ENCODE results near the gene CACNG4. TPM values are rescaled to one million over a fixed set of nuclear protein-coding genes. Genes with fewer than 3 reads are reported as not detected.

CACNG4 gene
- total RNA-seq, 2 experiments from 2014 or later = not detected

- intact Hi-C loops (cut with micrococcal nuclease; ENCODE audit: unreplicated experiment) = no loop called here
- Histone ChIP-seq H3K4me3 (ENCODE audit: low read depth, low read length, poor library complexity, severe bottlenecking) (no peak overlapping the region), H3K9me2 (ENCODE audit: insufficient read depth, low read length) (no peaks in the 10 kb centered on the region), H3K4me2 (ENCODE audit: low read length) (no peak overlapping the region), H3K27ac (ENCODE audit: low read depth, low read length, poor library complexity, severe bottlenecking) (no peak overlapping the region), H3K9me3 (ENCODE audit: low read length) (no peaks in the 10 kb centered on the region), H4K20me1 (ENCODE audit: insufficient read depth, low read length) (no peaks in the 10 kb centered on the region), H3K36me3 (ENCODE audit: insufficient read depth, low read length) (no peaks in the 10 kb centered on the region), H2AFZ (ENCODE audit: low read length) (no peak overlapping the region), H3K4me1 (ENCODE audit: insufficient read depth, low read length, poor library complexity, severe bottlenecking) (no peaks in the 10 kb centered on the region), H3K79me2 (ENCODE audit: insufficient read depth, low read depth, low read length) (no peaks in the 10 kb centered on the region)
- ChIA-PET POLR2A (interaction anchor here (0.6 kb wide), 1 partner anchor 774 kb away, joined by 5 read pairs; no protein-coding TSS in a partner anchor), CTCF (ENCODE audit: unreplicated experiment) (no interaction called here)
- no peak for TF ChIP-seq CTCF (conservative IDR thresholded peaks at IDR 0.05; ENCODE audit: low read length)
- no peak for TF ChIP-seq EZH2phosphoT487 (IDR thresholded peaks at IDR 0.05; ENCODE audit: borderline replicate concordance, low read depth, low read length)
- BruUV-seq (replicated peaks) = no TSS peak
- no peak for DNase-seq (ENCODE audit: low spot score)
These were observed 21.0 kb upstream of the CACNG4 start for GRCh38 chr17:66943484-66943883.

- Histone ChIP-seq H3K4me2 (ENCODE audit: low read length) (no peak overlapping the region), H3K9me3 (ENCODE audit: low read length) (no peaks in the 10 kb centered on the region), H4K20me1 (ENCODE audit: insufficient read depth, low read length) (no peaks in the 10 kb centered on the region), H3K79me2 (ENCODE audit: insufficient read depth, low read depth, low read length) (no peaks in the 10 kb centered on the region), H3K9me2 (ENCODE audit: insufficient read depth, low read length) (no peaks in the 10 kb centered on the region), H3K4me3 (ENCODE audit: low read depth, low read length, poor library complexity, severe bottlenecking) (no peak overlapping the region), H3K36me3 (ENCODE audit: insufficient read depth, low read length) (no peaks in the 10 kb centered on the region), H3K27ac (ENCODE audit: low read depth, low read length, poor library complexity, severe bottlenecking) (no peak overlapping the region), H2AFZ (ENCODE audit: low read length) (no peak overlapping the region), H3K4me1 (ENCODE audit: insufficient read depth, low read length, poor library complexity, severe bottlenecking) (no peaks in the 10 kb centered on the region)
- DNase-seq (ENCODE audit: low spot score) = no peak
- no TSS peak for BruUV-seq (replicated peaks)
- POLR2A ChIA-PET = no interaction called here
- TF ChIP-seq CTCF (conservative IDR thresholded peaks at IDR 0.05; ENCODE audit: low read length) (no peak), EZH2phosphoT487 (IDR thresholded peaks at IDR 0.05; ENCODE audit: borderline replicate concordance, low read depth, low read length) (no peak)
- CTCF ChIA-PET (ENCODE audit: unreplicated experiment) = no interaction called here
- intact Hi-C loops (cut with micrococcal nuclease; ENCODE audit: unreplicated experiment) = no loop called here
These were observed 20.0 kb upstream of the CACNG4 start for GRCh38 chr17:66944351-66945146.

GRCh38 chr17:66945147-66945835 is 19.2 kb upstream of the CACNG4 start:
- Histone ChIP-seq H2AFZ (ENCODE audit: low read length) (no peak overlapping the region), H3K9me2 (ENCODE audit: insufficient read depth, low read length) (no peaks in the 10 kb centered on the region), H3K36me3 (ENCODE audit: insufficient read depth, low read length) (no peaks in the 10 kb centered on the region), H3K4me2 (ENCODE audit: low read length) (no peak overlapping the region), H3K27ac (ENCODE audit: low read depth, low read length, poor library complexity, severe bottlenecking) (no peak overlapping the region), H3K4me1 (ENCODE audit: insufficient read depth, low read length, poor library complexity, severe bottlenecking) (no peaks in the 10 kb centered on the region), H3K79me2 (ENCODE audit: insufficient read depth, low read depth, low read length) (no peaks in the 10 kb centered on the region), H3K4me3 (ENCODE audit: low read depth, low read length, poor library complexity, severe bottlenecking) (no peak overlapping the region), H4K20me1 (ENCODE audit: insufficient read depth, low read length) (no peaks in the 10 kb centered on the region), H3K9me3 (ENCODE audit: low read length) (no peaks in the 10 kb centered on the region)
- ChIA-PET CTCF (ENCODE audit: unreplicated experiment) (no interaction called here), POLR2A (no interaction called here)
- TF ChIP-seq EZH2phosphoT487 (IDR thresholded peaks at IDR 0.05; ENCODE audit: borderline replicate concordance, low read depth, low read length) (no peak), CTCF (conservative IDR thresholded peaks at IDR 0.05; ENCODE audit: low read length) (no peak)
- intact Hi-C loops (cut with micrococcal nuclease; ENCODE audit: unreplicated experiment) = no loop called here
- BruUV-seq (replicated peaks) = no TSS peak
- no peak for DNase-seq (ENCODE audit: low spot score)
